Fibroblast of skin of left biceps (primary cell): ENCODE measurements around the gene P4HA1.
"Not testable (repeated sequence)": the region's sequence is repeated elsewhere in the genome, so short reads cannot be mapped to it uniquely, and the experiment has no call there.

Experiments
- DNase-seq, 2 experiments: peaks; one replicate each; pipeline ENCODE4 v3.0.0-alpha.2; 2013; ENCODE audit warnings: low read depth in 2 of 2

The P4HA1 gene

DNA sequence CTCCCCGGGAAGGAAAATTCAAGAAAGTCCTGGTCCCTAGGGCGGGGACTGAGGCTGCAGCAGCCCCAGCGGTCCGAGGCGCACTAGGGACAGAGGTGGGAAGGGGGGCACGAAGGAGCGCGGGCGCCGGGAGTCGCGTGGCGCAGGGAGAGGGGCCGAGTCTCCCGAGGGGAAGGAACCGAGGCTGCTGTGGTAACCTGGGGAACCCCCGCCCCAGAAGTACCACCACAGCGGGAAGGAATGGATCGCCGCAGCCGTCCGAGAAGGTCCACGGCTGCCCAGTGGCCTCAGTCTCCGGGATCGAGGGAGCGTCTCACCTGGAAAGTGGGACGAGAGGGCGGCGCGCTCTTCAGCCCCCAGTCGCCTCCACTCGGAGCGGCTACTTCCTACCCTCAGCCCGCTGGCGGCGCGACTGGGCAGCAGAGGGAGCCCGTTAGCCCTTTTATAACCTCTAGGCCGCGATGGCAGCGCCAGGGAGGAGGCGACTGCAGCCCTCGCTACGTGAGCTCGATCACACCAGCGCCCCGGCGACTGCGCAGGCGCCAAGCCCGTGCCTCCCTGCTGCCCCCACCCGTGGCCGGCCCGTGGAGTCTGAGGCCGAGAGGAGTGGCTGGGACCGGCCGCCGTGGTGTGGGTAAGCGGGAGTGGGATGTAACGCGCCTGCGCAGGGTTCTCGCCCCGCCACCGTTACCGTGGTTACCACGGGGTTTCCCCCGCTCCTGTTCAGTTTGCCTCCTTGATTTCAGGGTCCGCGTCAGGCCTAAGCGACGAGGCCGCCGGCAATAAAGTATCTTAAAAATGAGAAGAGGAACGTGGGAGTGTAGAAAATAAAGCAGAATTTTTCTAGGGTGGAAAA is at the start of gene P4HA1:
P4HA1 (minus strand) TSS at position 418 of the 856 bp plus-strand sequence. CDS start 21,983 bp downstream, outside the sequence.
- peak; percentile 95 to 96 for DNase-seq

DNA sequence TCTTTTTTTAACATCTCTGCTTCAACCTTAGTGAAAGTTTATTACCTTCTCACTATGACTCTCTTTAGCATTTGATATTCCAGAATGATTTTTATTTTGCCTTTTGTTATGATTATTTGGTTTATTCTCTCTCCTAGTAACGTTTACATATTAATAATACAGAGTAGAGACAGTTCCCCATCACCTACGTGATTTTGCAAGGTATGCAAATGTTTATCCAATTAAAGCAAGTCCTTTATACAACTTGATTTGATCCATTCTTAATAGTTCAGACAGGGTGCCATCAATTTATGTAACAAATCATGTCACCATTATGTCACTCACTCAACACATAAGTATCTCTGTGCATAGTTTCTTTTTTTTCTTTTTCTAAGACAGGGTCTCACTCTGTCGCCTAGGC is 44.9 kb upstream of the P4HA1 start:
- DNase-seq, result no peak

DNA sequence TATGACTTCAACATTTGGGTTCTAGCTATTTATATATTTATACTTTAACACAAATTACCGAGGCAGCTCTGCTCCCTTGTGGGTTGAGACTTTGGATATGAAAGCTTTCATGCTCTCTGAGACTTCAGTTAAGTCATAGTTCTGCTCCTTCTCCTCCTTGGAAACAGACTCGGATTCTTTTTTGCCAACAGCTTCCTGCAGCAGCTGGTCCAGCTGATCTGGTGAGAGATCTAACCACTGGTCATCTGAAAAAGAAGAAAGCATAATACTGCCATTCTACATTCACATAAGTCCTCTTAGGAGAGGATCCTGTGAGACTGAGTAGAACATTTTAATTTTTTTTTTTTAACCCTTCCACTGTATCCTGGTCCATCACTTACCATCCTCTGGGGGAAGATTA is 42.6 kb upstream of the P4HA1 start:
- no peak for DNase-seq

DNA sequence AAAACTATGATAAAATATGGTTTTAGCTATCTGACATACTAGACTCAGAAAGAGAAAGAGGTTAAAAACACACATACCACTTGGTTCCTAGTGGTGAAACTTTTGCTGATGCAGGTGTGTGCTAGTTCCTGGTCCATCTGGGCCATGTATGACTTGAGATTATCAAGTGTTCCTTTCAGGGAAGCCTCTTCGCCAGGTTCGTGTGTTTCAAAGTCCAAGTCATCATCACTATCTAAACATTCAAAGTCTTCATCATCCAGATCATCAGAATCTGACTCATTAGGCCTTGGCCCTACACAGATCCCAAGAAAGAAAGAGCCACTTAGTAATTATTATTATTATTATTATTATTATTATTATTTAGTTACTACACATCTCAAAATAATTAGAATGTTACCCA is 40.0 kb upstream of the P4HA1 start:
- DNase-seq, result no peak

DNA sequence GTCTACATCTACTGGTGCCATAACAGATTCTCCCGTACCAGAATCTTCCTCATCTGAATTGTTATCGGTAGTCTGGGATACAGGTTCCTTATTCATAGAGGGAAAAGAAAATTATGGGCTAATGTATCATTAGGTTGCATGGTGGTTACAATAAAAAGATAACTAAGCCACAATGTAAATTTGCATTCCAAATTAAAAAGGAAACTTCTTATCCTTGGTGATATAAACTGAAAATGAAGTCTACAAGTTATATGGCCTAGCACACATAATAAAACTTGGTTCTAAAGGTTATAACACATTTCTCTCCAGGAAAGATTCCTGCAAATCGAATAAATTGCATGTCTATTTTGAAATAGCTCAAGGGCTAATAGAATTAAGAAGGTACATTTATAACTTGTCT is 38.1 kb upstream of the P4HA1 start:
- DNase-seq, result no peak

DNA sequence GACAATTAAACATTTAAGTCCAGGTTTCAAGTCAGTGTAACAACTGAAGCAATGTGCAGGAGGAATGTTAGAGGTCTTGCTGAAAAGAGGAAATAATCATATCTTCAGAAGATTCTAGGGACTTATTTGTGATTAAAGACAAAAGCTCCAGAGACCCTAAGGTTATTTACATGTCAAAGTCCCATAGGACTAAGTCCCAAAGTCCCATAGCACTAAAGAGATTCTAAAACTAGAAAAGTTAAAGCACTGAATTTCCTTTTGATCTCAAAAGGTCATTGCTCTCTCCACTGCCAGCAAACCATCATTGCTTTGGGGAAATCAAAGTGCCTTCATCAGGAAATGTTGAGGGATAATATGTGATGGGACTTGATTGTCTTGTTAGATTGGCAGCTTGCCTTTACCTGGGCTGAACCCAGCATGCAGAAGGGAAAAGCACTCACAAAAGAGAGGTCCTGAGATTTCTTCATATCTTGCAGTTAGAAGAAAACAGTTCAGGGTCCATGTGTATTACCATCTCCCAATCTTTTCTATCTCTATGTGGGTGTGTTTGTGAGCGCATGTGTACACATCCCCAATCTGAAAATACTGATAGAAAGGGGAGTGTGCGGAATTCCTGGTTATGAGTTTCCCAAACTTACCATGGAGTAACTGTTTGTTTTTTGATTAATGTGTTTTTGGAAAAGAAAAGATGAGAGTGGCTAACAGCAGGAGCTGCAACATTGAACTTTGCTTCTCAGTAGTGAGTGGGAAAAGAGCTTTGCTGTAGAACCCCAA is 35.4 kb upstream of the P4HA1 start:
- no peak for DNase-seq

DNA sequence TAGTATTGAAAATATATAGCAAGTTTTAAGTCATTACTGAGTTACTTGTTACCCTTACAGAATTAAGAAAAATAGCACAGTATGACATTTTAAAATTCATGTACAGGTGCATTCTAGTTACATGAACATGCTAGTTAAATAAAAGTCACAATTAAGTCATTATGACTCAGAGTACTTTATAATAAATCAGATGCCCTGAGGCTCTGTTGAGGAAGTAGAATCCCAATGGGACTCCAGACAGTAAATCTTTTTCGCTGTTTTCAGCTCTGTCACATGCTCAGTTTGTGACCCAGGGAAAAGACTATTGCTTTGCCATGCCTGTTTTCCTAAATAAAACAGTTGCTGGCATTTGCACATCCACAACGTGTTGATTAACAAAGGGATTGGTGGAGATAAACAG is 34.6 kb upstream of the P4HA1 start:
- DNase-seq, result no peak

DNA sequence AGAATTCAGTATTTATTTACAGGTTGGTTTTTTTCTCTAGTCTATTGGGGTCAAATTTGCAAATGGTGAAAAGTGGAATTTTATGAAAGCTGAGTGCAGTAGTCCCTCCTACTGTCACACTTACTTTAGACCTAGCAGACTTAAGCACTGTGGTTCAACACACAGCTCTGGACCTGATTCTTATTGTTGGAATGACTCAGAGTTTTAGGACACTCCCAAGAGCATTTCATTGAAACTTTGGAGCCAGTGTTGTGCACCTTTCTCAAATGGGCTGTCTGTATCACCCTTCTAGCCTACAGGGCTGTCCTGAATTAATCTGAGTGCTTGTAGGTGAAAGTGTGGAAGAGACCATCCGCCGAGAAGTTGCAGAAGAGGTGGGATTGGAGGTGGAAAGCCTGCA is 29.7 kb upstream of the P4HA1 start:
- no peak for DNase-seq

DNA sequence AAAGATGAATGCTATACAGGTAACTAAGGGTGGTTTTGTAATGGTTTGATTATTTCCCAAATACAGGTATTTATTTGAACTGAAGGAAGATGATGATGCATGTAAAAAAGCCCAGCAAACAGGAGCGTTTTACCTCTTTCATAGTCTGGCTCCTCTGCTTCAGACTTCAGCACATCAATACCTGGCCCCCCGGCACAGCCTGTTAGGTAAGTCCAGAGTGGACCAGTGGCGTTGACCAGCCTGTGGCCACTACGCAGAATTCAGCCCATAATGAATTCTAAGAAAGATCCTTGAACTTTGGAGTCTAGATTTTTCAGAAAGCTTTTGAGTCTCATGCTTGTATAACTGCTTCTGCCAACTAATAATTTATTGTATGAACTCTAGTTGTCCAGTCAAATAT is 23.3 kb upstream of the P4HA1 start:
- DNase-seq, result no peak

DNA sequence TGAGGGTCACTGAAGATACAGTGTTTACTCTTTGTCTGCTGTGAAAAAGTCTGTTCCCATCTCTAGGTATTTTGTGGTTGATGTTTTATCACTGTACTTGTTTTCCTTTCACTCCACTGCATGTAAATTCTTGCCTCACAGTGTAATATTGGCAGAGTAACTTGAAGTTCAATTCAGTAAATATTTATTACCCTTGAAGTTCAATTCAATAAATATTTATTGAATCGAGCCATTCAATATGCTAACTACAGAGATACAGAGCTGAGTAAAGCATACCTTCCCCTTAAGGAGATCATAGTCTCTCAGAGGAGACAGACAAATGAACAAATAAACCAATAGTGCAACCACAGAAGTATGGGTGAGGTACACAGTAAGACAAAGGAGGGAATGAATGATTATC is 22.8 kb upstream of the P4HA1 start:
- DNase-seq, result no peak

DNA sequence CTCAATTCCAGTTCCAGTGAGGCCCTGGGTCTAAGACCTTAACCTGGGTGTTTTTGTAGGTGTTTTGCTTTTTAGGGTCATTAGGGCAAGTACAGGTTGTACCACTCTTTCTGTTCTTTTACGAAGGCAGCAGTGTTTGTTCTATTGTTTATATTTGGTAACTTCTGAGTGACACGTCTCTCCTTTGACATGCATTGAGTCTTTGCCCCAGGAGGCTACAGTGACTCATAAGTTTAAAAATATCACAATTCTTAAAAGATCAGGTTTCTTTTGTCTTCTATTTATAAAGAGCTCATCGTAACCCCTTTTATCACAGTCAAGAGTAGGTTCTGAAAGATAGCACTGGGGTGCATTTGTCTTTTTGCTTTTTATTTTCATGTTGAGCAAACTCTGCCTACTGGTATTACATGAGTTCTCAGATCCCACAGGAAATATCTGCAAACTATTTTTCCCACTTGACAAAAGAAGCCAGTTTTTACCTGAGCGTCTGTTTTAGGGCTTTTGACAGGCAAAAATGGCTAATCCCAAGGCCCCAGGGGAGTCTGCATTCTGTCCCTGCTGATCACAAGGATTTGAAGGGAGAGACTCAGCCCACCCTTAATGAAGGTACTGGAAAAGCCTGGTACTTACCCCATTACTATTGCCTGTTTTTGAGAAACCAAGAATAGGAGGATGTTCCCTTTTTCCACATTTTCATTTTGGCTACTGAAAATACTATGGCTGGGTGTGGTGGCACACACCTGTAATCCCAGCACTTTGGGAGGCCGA is 21.5 kb upstream of the P4HA1 start:
- DNase-seq, result no peak

DNA sequence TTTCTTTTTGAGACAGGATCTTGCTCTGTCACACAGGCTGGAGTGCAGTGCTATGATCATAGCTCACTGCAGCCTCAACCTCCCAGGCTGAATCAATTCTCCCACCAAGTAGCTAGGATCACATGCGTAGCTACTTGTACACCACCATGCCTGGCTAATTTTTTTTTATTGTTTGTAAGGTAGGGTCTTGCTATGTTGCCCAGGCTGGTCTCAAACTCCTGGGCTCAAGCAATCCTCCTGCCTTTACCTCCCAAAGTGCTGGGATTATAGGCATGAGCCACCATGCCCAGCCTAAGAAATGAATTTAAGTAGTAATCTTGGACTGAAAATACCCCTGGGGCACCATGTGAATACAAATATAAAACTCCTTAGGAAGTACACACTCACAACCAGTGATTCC is 19.4 kb upstream of the P4HA1 start:
- no peak for DNase-seq

DNA sequence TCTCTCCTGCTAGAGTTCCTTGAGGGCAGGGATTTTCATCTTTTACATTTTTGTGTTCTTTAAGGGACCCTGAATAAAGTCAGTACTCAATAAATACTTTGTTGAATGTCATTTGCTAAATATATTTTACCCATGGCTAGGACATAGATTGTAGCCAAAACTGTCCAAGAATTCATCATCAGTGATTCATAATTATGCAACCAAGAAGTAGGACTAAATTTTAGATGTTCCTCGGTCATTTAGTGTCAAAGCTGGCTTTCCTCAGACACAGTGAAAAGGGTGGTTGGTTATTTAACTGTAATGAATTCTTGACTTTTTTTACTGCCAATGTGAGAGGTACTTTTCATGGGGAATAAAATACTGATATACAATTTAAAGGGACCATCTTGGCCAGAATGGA is 16.9 kb upstream of the P4HA1 start:
- DNase-seq, result no peak

DNA sequence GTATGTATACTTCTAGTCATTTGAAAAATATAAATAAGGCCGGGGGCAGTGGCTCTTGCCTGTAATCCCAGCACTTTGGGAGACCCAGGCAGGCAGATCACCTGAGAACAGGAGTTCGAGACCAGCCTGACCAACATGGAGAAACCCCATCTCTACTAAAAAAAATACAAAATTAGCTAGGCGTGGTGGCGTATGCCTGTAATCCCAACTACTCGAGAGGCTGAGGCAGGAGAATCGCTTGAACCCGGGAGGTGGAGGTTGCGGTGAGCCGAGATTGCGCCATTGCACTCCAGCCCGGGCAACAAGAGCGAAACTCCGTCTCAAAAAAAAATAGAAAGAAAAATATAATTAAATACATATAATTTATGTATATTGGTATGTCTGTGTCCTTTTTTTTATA is 15.4 kb upstream of the P4HA1 start:
- DNase-seq, result not testable (repeated sequence)

DNA sequence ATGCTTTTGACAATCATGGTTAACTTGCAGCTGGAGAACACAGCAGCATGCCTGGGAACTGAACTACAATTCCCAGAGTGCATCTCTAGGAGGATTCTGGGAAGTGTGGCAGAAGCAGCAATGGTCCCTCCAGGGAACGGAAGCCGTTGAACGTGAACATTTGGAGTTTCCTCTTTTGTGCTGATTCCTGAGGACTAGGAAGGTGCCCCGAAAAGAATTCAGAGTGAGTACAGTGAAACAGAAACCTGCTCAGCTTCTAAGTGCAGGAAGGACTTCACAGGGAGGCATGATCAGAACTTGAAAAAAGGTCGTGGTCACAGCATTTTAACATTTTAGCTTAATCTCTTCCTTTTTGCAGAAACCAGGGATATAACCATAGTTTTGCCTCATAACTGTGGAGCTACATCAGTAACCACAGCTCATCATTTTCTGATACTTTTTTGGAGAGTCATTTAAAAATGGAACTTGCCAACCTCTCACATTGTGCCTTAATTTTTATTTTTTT is 13.7 kb upstream of the P4HA1 start, which contains the start of gene NUDT13:
NUDT13 (plus strand) TSS at position 111 of the 505 bp plus-strand sequence. CDS start 3,911 bp downstream, outside the sequence.
- DNase-seq, result peak; percentile 43 to 51

DNA sequence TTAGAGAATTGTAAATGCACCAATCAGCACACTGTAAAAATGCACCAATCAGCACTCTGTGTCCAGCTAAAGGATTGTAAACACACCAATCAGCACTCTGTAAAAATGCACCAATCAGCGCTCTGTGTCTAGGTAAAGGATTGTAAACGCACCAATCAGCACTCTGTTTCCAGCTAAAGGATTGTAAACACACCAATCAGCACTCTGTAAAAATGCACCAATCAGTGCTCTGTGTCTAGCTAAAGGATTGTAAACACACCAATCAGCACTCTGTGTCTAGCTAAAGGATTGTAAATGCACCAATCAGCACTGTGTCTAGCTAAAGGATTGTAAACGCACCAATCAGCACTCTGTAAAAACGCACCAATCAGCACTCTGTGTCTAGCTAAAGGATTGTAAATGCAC is 12.6 kb upstream of the P4HA1 start:
- DNase-seq, result not testable (repeated sequence)

DNA sequence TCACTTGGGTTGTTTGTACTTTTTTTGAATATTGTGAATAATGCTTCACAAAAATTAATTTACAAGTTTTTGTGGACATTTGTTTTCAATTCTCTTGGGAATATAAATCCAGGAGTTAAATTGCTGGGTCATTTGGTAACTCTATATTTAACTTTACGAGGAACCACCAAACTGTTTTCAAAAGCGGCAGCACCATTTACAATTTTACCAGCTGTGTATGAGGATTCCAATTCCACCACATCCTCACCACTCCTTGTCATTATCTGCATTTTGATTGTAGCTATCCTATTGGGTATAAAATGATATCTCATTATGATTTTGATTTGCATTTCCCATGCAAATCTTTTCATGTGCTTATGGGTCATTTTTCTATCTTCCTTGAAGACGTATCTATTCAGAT is 9.6 kb upstream of the P4HA1 start:
- no peak for DNase-seq

DNA sequence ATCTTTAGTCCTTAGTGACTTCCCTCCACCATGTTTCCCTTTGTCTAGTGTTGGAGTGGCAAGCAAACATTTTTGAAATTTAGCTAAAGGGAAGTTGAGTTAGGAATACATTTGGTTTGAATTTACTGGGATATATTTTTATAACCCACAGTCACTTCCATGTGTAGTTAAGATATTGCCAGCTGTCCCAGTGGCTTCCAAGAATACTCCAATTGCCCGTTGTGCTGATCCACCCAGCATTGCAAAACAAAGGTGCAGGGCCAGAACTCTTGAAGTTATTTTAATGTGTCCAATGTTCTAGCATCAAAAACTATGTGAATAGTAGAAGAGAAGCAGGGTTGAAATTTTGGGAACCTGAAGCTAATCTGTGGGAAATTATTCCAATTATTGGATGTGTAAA is 2.5 kb upstream of the P4HA1 start:
- DNase-seq, result no peak

DNA sequence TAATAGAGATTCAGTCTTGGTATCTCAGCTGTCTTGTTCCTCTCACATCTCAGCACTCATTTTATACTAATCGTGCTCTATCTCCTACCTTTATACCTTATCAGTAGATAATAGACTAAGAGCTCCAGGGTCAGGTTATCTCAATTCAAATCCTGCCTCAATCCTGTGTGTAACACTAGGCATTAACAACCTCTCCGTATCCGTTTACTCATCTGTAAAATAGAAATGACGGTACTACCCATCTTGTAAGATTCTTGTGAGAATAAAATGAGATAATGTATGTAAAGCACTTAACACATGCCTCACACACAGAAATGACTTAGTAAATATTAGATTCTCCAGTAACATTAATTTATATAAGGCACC is 622 bp upstream of the P4HA1 start:
- DNase-seq, result no peak

DNA sequence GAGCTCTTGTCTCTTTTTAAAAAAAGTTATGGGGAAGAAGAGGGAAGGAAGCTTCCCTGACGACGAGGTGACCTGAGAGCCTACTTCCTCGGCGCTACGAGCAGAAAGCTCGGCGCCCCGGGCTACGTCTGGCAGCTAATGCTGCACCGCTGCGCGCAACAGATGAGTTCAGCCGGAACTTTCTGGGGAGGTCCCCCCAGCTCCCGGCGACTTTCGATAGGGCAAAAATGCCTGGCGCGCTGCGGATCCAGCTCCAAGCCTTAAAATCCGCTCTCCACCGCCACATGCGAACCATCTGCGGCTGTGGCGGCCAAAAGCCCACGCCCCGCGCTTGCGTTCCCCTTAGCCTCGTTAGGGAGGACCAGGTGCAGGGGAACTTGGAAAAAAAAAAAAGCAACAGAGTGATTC is 621 bp downstream of the P4HA1 start:
- peak in 1 of 2 experiments; percentile 21 for DNase-seq

DNA sequence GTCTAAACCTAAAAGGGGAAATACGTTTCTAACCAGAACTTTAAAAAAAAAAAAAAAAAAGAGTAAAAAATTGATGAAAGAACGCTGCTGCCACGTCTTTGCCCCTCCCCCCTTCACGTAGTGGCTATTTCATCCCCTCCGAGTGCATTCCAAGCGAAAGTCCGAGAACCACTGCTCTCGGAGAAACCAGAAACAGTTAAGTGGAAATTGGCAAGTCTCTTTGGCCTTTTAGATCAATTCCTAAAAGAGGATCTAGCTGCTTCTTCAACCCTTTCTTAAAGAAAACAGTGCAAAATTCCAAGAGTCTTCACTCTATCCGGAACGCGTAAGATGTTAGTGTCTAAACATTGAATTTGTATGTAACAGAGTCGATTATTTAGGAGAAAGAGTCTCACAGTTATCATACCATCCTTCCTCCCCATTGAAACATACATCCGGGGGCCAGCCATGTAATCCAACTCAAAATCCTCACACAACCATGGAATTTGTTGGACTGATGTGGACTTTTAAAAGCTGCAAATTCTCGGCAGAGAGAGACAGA is 1.1 kb downstream of the P4HA1 start:
- peak; percentile 59 to 67 for DNase-seq

DNA sequence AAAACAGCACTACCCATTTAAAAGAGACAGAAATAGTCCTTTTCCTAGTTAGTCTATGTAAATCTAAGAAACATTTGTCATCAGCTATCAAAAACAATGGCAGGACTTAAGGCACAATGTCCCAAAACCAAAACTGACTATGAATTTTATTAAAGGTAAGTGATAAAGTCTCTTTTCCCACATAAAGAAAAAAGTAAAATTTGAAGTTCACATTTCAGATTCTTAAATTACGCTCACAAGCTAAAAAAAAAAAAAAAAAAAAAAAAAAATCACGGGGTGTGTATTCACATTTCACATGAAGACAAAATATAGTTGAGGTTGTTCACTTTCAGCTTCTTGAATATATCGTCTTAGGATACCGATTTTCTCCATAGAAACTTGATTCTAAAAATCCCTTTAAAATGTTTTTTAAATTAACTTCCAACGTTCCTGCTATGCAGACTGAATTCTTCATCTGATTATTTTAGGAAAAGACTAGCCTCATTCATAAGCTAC is 1.6 kb downstream of the P4HA1 start:
- DNase-seq, result no peak
